GM06990 (cell line): Measurements from ENCODE around the gene PPP1R27.

Source experiments
- DNase-seq: peaks from one replicate; pipeline ENCODE4 v3.0.0-alpha.2; 2011; ENCODE audit not compliant: insufficient read length; ENCODE audit errors: extremely low read depth
- H3K27me3 ChIP-seq: replicated peaks from 2 replicates; pipeline ENCODE4 v1.6.0; 2011; ENCODE audit warnings: low read length; ENCODE audit not compliant: control insufficient read depth, insufficient read depth
- H3K36me3 ChIP-seq: 2 replicates; pipeline ENCODE4 v1.5.1; 2011; ENCODE audit warnings: low read length; ENCODE audit not compliant: control insufficient read depth, insufficient read depth
- H3K4me3 ChIP-seq: replicated peaks from 2 replicates; pipeline ENCODE4 v1.5.1; 2011; ENCODE audit warnings: low read depth, mild to moderate bottlenecking, control low read depth, low read length
- CTCF ChIP-seq: IDR thresholded peaks from 2 replicates; pipeline ENCODE4 v1.5.1; 2011; ENCODE audit warnings: low read length, control low read depth, mild to moderate bottlenecking, inconsistent platforms; ENCODE audit not compliant: insufficient read depth, poor library complexity, severe bottlenecking

The PPP1R27 gene

GRCh38 chr17:81867991-81868673, 33.3 kb upstream of the PPP1R27 start:
- no peaks in the 10 kb centered on the region for H3K27me3 ChIP-seq
- no peak for TF ChIP-seq CTCF
- H3K36me3 ChIP-seq, result peaks cover 41% of the 10 kb centered on the region
- no peak for DNase-seq
- H3K4me3 ChIP-seq, result no peak overlapping the region

GRCh38 chr17:81867170-81867990, 32.5 kb upstream of the PPP1R27 start:
- DNase-seq, result no peak
- Histone ChIP-seq H3K36me3 (peaks cover 41% of the 10 kb centered on the region), H3K4me3 (no peak overlapping the region), H3K27me3 (no peaks in the 10 kb centered on the region)
- TF ChIP-seq CTCF, result no peak

- TF ChIP-seq CTCF, result no peak
- DNase-seq, result no peak
- H3K4me3 ChIP-seq, result no peak overlapping the region
- H3K36me3 ChIP-seq, result peaks cover 41% of the 10 kb centered on the region
- H3K27me3 ChIP-seq, result no peaks in the 10 kb centered on the region
Measured at GRCh38 chr17:81866440-81867169, 31.8 kb upstream of the PPP1R27 start.

- no peaks in the 10 kb centered on the region for H3K27me3 ChIP-seq
- DNase-seq, result peak; percentile 46
- H3K4me3 ChIP-seq, result no peak overlapping the region
- H3K36me3 ChIP-seq, result peaks cover 41% of the 10 kb centered on the region
- TF ChIP-seq CTCF, result no peak
Measured at GRCh38 chr17:81865733-81866439, 31.0 kb upstream of the PPP1R27 start.

GRCh38 chr17:81865358-81865732, 30.5 kb upstream of the PPP1R27 start:
- Histone ChIP-seq H3K27me3 (no peaks in the 10 kb centered on the region), H3K36me3 (peaks cover 41% of the 10 kb centered on the region), H3K4me3 (no peak overlapping the region)
- no peak for TF ChIP-seq CTCF
- no peak for DNase-seq
